Measurements from ENCODE around the gene RIN1. TPM values are rescaled to one million over a fixed set of nuclear protein-coding genes. Genes with fewer than 3 reads are reported as not detected.

RIN1 gene
- total and polyA plus RNA-seq, 2 of the 13 experiments (the other 11 are each of a cell fraction or from before 2014, with no cell fraction given): 2.4 to 4.1 TPM

DNA sequence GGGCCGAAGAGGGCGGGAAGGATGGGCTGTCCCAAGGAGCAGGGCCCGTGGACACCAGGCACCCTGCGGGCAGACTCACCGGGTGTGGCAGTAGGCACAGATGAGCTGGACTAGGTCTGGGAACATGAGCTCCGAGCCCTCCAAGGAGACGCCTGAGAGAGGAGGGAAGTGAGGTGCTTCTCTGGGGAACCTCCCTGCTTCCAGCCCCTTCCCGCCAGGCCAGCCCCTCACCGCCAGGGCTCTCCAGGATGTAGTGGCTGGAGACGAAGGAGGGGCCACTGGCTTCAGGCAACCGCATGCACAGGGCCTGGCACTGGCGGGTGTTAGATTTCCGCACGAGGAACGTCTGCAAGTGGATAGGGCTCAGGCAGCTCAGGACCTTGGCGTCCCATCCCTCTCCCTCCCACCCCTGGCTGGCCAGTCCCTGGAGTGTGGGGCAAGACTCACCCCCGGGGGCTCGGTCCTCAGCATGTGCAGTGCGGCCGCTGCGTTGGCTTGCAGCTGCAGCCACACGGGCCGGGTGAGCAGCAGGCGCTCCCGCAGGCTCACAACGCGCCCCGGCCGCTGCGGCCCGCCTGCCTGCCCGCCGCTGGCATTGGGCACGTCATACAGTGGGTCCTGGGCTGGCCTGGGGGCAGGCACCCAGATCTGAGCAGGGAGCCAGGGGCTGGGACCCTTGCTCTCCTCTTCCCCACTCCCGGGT, 552 bp downstream of the RIN1 start (continued):
- TF ChIP-seq, protein P1, sequence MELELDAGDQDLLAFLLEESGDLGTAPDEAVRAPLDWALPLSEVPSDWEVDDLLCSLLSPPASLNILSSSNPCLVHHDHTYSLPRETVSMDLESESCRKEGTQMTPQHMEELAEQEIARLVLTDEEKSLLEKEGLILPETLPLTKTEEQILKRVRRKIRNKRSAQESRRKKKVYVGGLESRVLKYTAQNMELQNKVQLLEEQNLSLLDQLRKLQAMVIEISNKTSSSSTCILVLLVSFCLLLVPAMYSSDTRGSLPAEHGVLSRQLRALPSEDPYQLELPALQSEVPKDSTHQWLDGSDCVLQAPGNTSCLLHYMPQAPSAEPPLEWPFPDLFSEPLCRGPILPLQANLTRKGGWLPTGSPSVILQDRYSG (CRISPR knock-in tag; IDR thresholded peaks at IDR 0.05): no peak
- no peak for TF ChIP-seq ZNF616 (CRISPR knock-in tag; IDR thresholded peaks at IDR 0.05; ENCODE audit: low read depth)
- TF ChIP-seq ZSCAN30 (CRISPR knock-in tag; IDR thresholded peaks at IDR 0.05): no peak
- no peak for TF ChIP-seq ZNF781 (CRISPR knock-in tag; IDR thresholded peaks at IDR 0.05; ENCODE audit: borderline replicate concordance, not compliant biosample characterization)
- TF ChIP-seq, protein P2, sequence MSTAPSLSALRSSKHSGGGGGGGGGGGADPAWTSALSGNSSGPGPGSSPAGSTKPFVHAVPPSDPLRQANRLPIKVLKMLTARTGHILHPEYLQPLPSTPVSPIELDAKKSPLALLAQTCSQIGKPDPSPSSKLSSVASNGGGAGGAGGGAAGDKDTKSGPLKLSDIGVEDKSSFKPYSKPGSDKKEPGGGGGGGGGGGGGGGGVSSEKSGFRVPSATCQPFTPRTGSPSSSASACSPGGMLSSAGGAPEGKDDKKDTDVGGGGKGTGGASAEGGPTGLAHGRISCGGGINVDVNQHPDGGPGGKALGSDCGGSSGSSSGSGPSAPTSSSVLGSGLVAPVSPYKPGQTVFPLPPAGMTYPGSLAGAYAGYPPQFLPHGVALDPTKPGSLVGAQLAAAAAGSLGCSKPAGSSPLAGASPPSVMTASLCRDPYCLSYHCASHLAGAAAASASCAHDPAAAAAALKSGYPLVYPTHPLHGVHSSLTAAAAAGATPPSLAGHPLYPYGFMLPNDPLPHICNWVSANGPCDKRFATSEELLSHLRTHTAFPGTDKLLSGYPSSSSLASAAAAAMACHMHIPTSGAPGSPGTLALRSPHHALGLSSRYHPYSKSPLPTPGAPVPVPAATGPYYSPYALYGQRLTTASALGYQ (CRISPR knock-in tag; IDR thresholded peaks at IDR 0.05): no peak
- TF ChIP-seq ZNF335 (CRISPR knock-in tag; IDR thresholded peaks at IDR 0.05): no peak
- TF ChIP-seq TSC22D2 (CRISPR knock-in tag; IDR thresholded peaks at IDR 0.05; ENCODE audit: borderline replicate concordance): no peak
- TF ChIP-seq MTA3 (CRISPR knock-in tag; IDR thresholded peaks at IDR 0.05): no peak
- TF ChIP-seq, protein P3, sequence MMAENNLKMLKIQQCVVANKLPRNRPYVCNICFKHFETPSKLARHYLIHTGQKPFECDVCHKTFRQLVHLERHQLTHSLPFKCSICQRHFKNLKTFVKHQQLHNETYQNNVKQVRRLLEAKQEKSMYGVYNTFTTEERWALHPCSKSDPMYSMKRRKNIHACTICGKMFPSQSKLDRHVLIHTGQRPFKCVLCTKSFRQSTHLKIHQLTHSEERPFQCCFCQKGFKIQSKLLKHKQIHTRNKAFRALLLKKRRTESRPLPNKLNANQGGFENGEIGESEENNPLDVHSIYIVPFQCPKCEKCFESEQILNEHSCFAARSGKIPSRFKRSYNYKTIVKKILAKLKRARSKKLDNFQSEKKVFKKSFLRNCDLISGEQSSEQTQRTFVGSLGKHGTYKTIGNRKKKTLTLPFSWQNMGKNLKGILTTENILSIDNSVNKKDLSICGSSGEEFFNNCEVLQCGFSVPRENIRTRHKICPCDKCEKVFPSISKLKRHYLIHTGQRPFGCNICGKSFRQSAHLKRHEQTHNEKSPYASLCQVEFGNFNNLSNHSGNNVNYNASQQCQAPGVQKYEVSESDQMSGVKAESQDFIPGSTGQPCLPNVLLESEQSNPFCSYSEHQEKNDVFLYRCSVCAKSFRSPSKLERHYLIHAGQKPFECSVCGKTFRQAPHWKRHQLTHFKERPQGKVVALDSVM (CRISPR knock-in tag; IDR thresholded peaks at IDR 0.05): no peak
- no peak for TF ChIP-seq ELF3 (CRISPR knock-in tag; IDR thresholded peaks at IDR 0.05)
- TF ChIP-seq ZNF564 (CRISPR knock-in tag; IDR thresholded peaks at IDR 0.05): 0 out of 2 replicates have a peak, but pooled peaks have one; percentile 61
- TF ChIP-seq FOXM1 (CRISPR knock-in tag; IDR thresholded peaks at IDR 0.05): no peak
- TF ChIP-seq PAWR (CRISPR knock-in tag; IDR thresholded peaks at IDR 0.05; ENCODE audit: borderline replicate concordance): no peak
- no peak for TF ChIP-seq MYNN (CRISPR knock-in tag; IDR thresholded peaks at IDR 0.05; ENCODE audit: low read depth)
- TF ChIP-seq SATB2 (CRISPR knock-in tag; IDR thresholded peaks at IDR 0.05): no peak
- TF ChIP-seq, protein P4, sequence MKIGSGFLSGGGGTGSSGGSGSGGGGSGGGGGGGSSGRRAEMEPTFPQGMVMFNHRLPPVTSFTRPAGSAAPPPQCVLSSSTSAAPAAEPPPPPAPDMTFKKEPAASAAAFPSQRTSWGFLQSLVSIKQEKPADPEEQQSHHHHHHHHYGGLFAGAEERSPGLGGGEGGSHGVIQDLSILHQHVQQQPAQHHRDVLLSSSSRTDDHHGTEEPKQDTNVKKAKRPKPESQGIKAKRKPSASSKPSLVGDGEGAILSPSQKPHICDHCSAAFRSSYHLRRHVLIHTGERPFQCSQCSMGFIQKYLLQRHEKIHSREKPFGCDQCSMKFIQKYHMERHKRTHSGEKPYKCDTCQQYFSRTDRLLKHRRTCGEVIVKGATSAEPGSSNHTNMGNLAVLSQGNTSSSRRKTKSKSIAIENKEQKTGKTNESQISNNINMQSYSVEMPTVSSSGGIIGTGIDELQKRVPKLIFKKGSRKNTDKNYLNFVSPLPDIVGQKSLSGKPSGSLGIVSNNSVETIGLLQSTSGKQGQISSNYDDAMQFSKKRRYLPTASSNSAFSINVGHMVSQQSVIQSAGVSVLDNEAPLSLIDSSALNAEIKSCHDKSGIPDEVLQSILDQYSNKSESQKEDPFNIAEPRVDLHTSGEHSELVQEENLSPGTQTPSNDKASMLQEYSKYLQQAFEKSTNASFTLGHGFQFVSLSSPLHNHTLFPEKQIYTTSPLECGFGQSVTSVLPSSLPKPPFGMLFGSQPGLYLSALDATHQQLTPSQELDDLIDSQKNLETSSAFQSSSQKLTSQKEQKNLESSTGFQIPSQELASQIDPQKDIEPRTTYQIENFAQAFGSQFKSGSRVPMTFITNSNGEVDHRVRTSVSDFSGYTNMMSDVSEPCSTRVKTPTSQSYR (CRISPR knock-in tag; IDR thresholded peaks at IDR 0.05; ENCODE audit: borderline replicate concordance): no peak
- no peak for TF ChIP-seq ZNF839 (CRISPR knock-in tag; IDR thresholded peaks at IDR 0.05; ENCODE audit: borderline replicate concordance)
- TF ChIP-seq, protein P5, sequence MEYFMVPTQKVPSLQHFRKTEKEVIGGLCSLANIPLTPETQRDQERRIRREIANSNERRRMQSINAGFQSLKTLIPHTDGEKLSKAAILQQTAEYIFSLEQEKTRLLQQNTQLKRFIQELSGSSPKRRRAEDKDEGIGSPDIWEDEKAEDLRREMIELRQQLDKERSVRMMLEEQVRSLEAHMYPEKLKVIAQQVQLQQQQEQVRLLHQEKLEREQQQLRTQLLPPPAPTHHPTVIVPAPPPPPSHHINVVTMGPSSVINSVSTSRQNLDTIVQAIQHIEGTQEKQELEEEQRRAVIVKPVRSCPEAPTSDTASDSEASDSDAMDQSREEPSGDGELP (IDR thresholded peaks at IDR 0.05; ENCODE audit: borderline replicate concordance, low read depth): no peak
- TF ChIP-seq CREB1 (IDR thresholded peaks at IDR 0.05): no peak
- no peak for TF ChIP-seq CREB1 (CRISPR knock-in tag; IDR thresholded peaks at IDR 0.05)
- no peak for TF ChIP-seq ZC3H4 (CRISPR knock-in tag; IDR thresholded peaks at IDR 0.05; ENCODE audit: borderline replicate concordance)

Measured in HepG2 (cell line).